GM19452 (cell line): Measurements from ENCODE around the gene NLRC5.

Experiments used
- ATAC-seq: cut with Tn5 transposase; IDR thresholded peaks from one replicate; pipeline ENCODE4 v1.9.1; 2021; ENCODE audit not compliant: unreplicated experiment

The NLRC5 gene

GRCh38 chr16:57115514-57116182, 126.3 kb downstream of the NLRC5 start:
- no peak for ATAC-seq

DNA sequence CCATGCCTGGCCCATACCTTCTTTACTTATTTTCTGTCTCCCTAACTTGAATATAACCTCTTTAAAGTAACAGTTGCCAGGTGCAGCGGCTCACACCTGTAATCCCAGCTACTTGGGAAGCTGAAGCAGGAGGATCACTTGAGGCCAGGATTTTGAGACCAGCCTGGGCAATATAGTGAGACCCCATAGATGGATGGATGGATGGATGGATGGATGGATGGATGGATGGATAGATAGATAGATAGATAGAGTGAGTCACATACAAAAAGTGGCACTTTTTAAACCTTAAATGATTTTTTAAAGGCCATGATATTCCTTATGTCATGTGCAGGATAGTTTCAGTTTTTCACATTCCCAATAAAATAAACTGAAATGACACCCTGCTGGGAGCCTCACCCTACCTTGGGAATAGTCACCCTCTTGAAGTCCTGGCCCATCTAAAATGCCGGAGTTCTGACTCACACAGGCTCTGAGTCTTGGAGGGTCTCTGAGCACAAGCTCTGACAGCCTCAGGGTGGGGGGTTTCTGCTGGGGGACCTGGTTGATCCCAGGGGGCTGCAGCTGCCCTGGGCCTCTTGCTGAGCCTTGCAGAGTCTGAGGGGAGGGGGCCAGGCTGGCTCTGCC, 129.2 kb downstream of the NLRC5 start:
- ATAC-seq: no peak

- no peak for ATAC-seq
Measured at GRCh38 chr16:57123216-57123973, 134.0 kb downstream of the NLRC5 start.

DNA sequence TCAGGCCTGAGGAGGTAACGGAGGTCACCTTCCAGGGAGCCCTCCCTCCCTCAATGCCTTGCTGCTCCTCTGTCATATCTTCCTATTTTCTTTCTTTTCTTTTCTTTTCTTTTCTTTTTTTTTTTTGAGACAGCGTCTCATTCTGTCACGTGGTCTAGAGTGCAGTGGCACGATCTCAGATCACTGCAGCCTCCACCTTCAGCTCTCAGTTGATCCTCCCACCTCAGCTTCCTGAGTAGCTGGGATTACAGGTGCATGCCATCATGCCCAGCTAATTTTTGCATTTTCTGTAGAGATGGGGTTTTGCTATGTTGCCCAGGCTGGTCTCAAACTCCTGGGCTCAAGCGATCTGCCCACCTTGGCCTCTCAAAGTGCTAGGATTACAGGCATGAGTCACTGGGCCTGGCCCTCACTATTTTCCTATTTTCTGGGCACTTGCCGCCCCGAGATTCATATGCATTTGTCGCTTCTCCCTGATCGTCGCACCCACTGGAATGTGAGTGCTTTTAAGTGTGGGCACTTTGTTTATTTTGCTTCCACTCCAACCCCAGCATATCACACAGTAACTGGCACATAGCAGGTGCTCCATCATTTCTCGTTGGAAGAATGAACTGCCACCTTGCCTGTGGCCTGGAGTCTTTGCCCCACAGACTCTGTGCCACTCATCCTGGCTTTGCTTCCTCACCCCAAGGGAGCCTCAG, 134.8 kb downstream of the NLRC5 start:
- no peak for ATAC-seq

GRCh38 chr16:57125376-57125775, 136.0 kb downstream of the NLRC5 start:
- no peak for ATAC-seq

DNA sequence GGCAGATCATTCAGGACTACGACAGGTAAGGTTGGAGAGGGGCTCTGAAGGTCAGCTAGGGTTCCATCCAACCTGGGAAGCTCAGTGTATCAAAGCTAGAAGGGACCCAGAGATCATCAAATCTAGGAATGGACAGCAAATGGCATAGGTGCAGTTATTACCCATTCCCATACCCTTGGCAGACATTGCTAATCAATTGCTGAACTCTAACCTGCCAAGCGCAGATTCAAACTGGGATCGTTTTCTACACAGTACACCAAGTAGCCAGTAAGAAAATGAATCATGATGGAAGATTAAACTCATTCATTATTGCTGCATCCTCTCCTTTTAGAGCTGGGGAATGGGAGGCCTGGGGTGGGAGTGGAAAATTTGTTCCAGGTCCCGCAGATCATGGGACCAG, 136.6 kb downstream of the NLRC5 start:
- ATAC-seq: no peak

- no peak for ATAC-seq
Measured at GRCh38 chr16:57126411-57126810, 137.1 kb downstream of the NLRC5 start.

DNA sequence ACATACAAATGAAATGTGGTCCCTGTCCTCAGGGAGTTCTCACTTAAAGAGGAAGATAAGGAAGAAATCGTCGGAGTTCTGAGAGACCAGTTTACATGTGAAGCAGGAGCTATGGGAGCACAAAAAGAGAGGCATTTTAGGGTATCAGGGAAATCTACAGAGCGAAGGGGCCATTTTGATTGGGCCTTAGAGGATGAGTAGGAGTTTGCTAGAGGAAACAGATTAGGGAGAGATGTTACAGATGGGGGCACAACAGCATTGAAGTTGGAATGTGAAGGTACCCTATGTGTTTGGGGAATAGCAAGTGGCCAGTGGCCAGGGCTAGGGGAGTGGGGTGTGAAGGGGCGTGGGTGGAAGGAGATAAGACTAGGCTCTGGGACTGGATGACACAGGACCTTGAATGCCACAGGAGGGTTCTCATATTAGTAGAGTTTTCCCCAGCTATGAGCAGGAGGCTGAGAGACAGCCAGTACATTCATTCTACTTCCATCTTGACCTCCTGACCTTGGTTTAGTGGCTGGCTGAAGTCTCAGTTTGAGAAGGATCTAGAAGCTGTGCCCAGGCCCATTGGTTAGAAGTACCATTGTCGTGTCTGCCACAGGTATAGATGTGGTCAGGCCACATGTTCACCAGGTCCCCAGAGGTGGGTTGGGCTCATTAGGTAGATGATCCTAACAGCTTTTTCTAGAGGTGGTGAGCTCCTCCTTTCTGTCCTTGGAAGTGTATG, 137.8 kb downstream of the NLRC5 start:
- ATAC-seq: no peak

- ATAC-seq: no peak
Measured at GRCh38 chr16:57127836-57128235, 138.5 kb downstream of the NLRC5 start.

GRCh38 chr16:57128771-57129389, 139.5 kb downstream of the NLRC5 start:
- no peak for ATAC-seq

DNA sequence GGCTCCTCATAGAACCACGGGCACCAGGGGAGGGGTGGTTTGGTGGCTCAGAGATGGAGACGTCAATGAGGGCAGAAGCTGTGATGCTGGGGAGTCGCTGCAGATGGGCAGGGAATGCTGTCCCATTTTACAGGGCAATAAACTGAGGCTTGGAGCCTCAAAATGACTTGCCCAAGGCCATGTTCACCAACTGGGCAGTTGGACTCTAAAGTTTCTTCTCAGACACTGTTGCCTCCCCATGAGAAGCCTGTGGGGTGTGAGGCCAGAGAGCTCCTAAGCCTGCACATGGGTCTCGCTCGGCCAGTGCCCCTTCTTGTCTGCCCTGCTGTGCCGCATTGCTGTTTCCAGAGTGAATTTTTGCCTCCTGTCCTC, 141.6 kb downstream of the NLRC5 start:
- ATAC-seq: no peak

GRCh38 chr16:57131351-57131970, 142.1 kb downstream of the NLRC5 start:
- ATAC-seq: no peak

DNA sequence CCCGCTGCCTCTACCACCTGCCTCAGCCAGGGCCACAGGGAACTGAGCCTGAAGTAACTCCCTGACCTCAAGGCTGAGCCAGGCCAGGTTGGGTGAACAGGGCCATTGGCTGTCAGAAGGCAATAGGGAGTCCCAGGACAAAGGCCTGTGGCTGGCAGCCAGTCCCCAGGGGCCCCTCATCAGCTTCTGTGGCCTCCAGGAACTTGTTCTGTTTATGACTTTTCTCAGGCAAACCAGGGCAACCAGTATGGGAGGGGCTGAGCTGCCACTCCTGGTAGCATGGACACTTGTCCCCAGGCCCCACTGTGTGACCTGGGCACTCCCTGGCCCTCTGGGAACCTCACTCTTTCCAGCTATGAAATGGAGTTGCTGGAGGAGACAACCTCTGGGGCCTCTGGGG, 143.1 kb downstream of the NLRC5 start:
- no peak for ATAC-seq

DNA sequence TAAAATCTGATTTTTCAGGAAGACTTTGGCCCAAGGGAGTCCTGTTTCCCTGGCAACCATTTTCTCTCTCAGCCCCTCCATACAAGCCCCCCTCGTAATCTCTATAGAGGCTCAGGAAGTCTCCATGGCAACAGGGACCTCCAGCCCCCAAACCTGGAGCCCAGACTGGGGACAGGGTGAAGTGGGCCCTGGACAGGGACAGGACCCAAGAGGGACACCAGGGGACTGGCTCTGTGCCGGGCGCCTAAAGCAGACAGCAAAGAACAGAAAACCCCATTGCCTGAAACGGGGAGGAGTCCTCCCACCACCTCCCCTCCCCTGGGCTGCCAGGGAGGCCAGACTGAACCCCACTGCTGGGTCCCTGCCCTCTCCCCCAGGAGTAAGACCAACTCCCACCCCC, 143.7 kb downstream of the NLRC5 start:
- no peak for ATAC-seq
